Ureter (tissue), 1 donor: Measurements from ENCODE around the gene SLC38A1. TPM values are rescaled to one million over a fixed set of nuclear protein-coding genes. Genes with fewer than 3 reads are reported as not detected.

Source experiments
- DNase-seq: peaks from one replicate; pipeline ENCODE4 v3.0.0-alpha.2; 2020; ENCODE audit warnings: low spot score
- total RNA-seq: library from RNA; stranded (reverse); gene quantifications from one replicate; pipeline ENCODE4 v1.2.4, GENCODE V29; 2023
- donor health status: DM: yes; HTN: yes; CAD: no.

The SLC38A1 gene
- total RNA-seq, 1 donor from 2014 or later, result 213 TPM

DNA sequence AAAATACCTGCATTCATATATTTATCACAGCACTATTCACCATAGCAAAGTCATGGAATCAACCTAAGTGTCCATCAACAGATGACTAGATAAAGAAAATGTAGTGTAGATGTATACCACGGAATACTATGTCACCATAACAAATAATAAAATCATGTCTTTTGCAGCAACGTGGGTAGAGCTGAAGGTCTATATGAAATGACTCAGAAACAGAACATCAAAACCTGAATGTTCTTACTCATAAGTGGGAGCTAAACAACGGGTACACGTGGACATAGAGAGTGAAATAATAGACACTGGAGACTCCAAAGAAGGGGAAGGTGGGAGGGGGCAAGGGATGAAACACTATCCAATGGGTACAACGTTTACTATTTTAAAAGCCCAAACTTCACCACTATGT, 37.9 kb downstream of the SLC38A1 start:
- no peak for DNase-seq

DNA sequence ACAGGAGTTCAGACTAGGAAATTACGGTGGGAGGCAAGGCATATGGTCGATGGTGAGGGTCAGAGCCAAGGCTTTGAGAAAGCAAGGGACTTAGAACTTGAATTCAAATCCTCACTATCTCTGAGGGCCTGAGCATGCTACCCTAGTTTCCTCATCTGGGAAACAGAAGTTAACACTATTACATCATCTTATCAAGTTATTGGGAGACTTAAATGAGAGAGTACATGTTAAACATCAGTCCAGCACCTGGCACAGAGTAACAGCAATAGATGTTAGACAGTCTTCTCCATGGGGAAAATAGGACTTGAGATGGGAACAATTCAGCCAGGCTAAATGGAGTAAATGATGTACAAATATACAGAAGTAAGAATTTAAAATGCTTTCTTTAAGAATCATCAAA, 38.5 kb downstream of the SLC38A1 start:
- DNase-seq, result no peak

DNA sequence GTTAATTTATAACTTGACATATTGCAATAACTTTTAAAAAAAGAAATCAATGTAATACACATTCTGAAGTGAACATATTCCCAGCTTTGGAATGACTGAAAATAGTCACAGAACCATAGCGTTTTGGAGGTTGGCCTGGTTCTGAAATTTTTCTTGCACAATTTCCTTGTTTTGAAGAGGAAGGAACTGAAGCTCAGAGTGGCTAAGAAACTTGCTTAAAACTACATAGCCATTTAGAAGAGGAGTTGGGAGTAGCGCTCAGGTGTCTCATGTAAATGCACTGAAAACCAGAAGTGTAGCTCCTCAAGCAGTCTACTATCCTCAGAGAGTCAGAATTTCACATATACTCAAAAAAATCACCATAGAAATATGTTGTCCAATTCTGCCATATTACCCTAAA, 41.2 kb downstream of the SLC38A1 start:
- no peak for DNase-seq

DNA sequence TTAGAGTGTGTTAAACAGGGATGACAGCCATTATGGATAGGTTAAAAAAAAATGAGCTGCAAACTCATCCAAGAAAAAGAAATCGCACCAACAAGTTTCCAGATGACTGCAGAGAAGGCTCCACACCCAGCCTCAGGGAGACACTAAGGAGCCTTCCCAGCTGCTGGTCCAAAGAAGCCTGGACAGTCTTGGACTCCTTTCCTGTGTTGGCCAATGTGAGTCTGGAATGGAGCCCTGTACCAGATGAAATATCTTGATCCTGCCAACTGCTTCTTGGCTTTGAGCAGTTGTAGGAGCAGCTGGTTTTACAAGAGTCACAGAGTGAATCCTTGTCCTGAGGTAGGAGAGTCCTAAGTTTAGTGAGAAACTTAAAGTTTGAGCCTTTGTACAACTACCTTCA, 44.5 kb downstream of the SLC38A1 start:
- peak; percentile 79 for DNase-seq

DNA sequence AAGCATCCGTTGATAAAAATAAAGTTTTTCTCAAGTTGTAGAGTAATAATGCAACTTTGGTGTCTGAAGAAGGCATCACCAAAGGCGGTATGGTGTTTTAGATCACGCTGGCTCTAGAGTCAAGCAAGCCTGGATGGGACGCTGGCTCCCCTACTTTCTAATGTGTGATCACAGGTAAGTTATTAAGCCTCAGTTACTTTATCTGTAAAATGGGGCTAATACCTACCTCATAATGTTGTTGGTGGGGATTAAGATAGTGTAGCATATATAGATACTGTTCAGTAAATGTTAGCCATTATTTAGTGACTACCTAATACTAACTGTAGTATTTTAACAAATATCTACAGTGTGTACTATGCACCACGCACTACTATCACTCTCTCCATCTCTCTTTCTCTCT, 45.8 kb downstream of the SLC38A1 start:
- no peak for DNase-seq

DNA sequence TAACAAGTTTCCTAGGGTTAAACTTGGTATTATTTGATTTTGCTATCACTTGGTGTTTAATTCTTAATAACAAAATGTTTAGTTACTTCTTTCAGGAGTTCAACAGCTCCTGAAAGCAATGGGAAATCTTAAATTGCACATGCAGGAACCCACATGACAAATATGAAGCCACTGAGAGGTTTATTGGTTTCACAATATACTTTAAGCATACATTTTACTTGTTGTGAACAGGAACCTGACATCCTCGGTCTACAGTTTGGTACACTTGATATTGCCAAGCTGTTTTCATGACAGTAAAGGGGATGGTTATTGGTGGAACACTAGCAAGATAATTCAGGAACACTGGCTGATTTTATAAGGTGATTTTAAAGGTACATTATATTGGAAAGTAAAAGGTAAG, 46.2 kb downstream of the SLC38A1 start:
- no peak for DNase-seq

DNA sequence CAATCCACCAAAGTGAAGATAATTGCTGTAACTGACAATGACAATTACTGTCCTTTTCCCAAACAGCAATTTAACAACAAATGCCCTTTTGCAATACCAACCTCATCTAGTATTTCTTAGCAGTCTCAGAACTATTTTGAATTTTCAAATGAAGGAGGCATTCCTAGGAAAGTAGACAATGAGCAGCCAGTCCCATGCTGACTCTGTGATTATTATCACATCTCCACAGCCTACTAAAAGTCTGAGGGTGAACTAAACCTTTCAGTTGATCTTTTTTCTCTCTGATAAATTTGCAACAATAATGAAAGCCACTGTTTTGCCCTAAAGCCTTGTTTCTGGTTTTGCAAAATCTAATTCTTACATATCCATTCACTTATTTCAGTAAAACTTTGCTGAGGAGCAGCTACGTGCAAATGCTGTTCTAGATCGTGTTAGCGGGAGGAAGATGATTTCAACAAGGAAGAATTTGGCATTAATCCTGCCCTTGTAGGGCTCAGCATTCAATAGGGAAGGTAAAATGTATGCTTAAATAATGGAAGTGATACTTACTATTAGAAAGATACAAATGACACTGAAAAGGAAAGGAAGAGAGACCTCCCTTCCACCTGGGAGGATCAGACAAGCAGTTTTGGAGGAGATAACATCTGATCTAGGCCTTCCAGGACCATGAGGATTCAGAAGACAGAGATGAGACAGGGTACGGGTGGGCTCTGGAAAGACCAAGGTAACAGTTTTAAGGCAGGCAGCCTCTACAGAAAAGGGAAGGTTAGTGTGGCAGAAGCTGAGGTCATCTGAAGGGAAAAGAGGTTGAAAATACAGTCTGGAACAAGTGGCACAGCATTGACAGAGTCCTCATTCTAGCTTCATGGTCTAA, 47.4 kb downstream of the SLC38A1 start:
- no peak for DNase-seq

DNA sequence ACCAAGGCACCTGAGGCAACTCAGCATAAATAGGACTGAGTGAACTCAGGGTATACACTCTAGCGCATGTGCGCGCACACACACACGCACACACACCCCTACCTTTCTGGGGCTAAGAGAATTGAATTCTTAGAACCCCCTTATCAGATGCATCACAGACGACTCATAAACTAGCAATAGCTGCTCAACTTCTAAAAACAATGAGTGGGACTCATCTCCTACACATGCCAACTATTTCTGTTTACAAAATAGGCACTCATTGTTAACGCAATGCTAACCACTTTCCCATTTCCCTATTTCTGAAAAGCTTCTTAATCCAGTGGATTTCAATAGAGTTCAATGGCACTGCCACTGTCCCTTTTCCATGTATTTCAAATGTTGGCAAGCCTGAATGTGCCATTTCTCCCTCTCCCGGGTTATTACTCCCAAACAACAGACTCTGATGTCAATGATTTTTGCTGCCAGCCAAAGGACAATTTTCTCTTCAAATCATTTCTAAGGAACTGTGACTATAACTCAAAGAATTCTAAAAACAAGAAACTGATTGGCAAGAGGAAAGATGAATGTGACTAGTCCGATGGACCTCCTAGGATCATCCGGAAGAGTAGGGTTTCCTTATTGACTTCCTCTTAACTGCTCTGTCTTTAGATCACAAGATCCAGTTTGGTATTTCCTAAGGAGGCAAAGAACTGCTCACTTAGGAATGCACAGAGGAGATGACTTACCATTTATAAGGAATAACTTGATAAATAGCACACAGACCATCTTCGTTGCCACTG, 48.8 kb downstream of the SLC38A1 start:
- DNase-seq, result no peak

DNA sequence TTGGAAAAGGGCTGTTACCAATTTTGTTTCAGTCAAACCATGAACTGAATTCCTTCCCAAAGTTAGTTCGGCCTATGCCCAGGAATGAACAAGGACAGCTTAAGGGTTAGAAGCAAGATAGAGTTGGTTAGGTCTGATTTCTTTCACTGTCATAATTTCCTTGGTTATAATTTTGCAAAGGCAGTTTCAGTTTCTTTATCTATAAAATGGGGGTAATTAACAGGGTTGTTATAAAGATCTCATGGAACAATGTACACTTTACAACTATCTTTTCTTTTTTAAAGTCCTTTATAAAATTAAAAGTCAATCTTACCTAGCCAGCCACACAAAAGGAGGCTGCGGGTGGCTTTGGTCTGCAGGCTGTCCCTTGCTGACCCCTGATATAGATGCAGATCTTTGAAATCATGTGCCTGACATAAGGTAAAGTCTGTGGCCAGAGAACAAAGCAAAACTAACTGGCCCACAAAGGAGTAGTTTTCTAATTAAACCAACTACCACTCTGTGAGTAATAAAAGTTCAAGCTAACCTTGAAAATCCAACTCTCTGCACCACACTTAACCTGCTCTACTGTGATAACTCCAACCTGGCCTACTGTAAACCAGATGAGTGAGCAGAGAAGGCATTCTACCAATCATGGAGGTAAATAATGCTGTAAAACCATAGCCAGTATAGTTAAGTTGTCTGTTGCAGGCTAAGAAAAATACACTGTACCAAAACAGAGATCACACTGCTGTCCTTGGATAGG, 49.5 kb downstream of the SLC38A1 start:
- DNase-seq, result no peak

DNA sequence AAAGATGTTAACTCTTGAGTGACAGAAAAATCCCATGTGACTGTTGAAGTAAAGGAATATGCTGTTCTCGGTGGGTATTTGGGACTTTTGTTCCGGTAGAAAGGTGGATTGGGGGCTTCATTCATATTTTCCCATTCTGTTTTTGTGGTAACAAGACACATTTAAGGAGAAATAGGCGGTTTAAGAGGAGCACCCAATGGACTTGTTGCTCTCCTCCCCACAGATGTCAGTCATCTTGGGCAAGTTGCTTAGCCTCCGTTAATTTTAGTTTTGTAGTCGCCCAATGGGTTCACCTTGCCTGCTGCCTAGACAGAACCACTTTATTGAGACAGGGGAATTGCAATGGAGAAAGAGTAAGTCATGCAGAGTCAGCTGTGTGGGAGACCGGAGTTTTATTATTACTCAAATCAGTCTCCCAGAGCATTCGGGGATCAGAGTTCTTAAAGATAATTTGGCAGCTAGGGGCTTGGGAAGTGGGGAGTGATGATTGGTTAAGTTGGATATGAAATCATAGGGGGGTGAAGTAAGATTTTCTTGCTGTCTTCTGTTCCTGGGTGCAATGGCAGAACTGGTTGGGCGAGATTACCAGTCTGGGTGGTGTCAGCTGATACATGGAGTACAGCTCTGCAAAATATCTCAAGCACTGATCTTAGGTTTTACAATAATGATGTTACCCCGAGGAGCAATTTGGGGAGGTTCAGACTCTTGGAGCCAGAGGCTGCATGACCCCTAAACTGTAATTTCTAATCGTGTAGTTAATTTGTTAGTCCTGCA, 50.3 kb downstream of the SLC38A1 start:
- DNase-seq, result peak; percentile 52

DNA sequence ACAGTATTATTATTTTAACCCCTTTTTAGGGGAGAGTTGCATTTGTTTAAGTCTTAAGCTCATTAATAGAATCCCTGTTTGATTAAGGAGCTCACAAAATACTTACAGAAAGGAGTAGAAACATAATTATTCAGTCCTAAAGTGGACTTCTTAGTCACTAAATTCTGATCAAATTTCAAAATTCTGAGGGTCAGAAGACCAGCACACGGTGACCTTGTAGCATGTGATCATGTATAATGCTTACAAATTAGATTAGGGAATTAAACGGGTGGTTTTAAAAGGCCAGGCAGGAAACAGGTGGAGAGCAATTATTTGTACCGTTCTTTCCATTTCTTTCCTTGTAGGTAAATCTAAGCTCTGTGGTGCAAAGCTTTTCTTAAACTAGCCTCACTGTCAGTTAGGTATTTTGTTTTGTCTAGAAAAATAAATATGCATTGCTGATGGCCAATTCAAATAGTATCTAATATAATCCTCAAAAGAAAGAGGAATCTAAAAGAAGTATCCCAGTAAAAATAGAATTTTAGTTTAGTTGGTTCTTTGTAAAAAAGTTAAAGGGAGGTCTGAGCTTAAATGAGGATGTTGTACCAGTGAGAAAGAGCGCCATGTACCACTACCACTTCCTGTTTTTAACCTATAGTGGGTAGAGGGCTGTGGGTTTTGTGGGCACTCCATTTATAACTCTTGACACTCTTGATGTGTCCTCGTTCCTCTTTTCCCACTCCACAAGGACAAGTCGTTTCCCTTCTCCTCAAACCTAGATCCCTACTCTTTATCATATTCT, 51.1 kb downstream of the SLC38A1 start:
- no peak for DNase-seq

DNA sequence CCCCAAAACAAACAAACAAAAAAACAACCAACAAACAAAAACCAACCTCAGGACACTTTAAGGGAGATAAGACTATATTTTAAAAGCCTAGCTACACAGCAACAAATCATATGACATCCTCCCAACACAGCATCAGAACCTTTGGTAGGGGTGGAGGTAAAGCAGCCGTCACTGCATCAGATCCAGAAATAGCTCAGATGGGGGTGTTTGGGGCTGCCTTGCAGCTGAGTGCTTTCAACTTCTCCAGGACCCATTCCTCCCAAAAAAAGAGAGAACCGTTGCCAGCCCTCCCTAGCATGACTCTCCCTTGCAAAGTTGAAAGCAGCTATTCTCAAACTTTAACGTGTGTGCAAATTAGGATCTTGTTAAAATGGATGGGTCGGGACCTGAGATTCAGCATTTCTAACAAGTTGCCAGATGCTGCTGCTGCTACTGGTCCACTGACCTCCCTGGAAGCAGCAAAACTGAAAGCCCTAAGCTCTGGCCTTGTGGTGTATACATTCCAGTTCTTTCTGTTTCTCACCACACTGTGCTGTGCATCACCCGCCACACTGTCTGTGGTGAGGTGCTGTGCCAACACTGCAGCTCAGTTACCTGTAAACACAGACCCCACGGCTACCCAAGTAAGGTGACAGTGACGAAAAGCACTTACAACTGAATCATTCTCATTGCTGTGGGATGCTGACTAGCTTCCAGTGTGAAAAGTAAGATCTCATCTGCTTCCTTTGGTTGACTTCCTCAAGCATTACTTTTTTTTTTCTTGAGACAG, 54.0 kb downstream of the SLC38A1 start:
- no peak for DNase-seq

DNA sequence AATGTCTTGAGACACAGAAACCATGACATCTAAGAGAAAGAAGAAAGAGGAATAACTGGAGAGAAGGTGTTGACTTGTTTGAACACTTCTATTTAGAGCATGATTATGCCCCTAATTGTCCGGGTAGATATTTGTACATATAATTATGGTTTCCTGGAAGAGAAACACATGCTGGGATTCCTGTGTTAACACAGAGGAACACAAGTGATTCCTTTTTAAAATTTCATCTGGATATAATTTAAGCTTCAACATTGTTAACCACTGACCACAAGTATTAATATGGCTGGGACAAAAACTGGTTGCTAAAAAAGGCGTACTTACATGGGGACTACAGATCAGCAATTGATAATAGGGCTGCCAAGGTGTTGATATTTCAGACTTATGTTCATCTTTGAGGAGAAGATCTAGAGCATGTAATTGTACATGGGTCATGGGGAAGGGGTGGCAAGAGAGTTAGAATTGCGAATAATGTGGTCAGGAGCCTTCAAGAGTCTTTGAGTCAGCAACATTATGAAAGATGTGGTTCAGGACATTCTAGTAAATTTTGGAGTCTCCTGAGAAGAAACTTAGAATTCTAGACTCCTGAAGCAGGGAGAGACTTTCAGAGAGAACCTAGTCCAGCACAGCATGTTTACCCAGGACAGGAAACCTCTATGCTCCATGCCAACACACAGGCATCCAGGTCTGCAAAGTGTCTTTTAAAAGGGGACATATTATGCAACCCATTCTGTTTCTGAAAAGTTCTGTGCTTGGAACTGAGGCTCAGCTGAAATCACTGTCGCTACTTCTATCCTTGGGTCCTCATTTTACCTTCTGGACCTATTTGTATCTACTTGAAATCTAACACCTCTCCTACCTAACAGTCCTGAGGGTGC, 56.5 kb downstream of the SLC38A1 start:
- DNase-seq, result no peak

DNA sequence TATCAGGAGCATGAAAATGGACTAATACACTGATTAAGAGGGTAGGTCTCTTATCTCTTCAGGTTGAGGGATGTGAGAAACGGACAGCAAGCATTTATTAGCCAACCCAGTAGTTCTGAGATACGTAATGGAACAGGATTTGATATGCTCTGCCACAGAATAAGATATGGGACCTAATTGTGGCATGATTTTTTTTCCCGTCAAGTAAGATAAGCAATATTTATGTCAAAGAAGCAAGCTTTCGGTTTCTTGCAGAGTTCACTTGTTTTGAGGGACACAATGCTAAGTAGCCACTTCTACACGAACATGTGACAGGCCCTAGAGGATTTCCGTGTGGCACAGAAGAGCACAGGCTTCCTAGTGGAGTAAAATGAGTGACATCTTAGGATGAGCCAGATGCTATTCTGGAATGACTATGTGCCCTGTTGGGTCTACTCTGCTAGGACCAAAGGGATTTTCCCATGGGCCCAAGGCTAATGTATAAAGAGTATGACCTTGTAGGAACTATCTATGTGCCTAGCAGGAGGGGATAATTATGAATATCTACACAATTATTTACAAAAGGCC, 57.9 kb downstream of the SLC38A1 start:
- no peak for DNase-seq

DNA sequence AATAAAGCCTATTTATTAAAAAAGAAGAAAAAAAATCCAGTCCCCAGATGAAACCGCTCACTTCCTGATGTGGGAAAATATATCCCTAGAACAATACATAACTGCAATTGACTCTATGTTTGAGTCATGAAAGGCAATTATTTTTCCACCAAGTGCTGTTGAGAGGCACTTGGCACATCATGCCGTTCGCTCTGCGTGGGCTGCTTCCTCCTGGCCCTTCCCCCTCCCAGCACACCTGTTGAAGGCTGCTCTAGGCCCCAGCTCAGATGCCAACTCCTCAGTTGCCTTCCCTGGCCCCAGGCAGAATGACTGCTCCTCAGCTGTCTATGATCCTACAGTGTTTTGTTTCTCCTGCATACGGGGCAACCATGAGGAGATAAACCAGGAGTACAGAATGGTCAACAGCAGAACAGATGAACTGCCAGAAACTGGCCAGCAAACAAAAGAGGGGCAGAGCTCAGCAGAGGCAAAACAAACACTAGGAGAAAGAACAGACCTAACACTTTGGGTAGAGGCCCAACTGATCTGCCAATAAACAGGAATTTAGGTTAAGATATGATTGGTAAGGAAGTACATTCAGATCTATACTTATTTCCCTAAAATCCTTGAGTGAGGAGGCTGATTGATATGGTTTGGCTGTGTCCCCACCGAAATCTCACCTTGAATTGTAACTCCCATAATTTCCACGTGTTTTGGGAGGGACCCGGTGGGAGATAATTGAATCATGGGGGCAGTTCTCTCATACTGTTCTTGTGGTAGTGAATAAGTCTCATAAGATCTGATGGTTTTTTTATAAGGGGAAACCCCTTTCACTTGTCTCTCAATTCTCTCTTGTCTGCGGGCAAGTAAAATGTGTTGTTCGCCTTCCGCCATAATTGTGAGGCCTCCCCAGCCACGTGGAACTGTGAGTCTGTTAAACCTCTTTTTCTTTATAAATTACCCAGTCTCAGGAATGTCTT, 58.6 kb downstream of the SLC38A1 start:
- DNase-seq, result no peak

DNA sequence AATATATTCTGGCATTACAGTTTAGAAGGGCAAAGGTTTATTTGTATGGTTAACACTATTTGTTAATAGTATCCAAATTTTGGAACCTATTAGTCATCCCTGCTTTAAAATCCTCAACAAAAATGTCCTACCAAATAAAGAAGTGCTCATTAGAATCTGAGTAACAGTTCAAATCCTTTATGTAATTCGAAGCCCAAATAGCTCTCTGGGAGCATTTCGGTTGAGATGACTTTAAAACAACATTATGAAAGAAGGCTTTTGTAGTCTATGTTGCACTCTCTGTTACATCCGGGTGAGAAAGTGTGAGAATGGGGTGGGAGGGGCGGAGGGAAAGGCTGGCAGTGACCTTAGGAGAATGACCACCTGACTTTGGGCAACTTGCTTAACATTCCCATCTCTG, 59.7 kb downstream of the SLC38A1 start:
- DNase-seq, result no peak

DNA sequence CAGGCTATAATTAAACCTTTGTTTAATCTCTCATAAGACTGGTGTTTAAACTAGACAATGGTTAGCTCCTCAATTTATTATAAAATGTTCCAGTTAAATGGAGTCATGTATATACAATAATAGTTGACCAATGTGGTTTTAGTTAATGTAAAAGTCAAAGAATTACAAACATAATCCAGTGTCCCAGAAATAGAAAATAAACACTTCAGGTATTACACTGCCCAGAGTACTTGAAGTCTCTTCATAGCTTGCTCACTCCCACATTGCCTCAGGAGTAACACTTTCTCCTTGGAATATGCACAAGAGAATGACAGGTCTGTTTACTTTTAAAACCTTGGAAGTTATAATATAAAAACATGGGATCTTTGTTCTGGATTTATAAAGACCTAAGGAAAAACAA, 60.5 kb downstream of the SLC38A1 start:
- no peak for DNase-seq

DNA sequence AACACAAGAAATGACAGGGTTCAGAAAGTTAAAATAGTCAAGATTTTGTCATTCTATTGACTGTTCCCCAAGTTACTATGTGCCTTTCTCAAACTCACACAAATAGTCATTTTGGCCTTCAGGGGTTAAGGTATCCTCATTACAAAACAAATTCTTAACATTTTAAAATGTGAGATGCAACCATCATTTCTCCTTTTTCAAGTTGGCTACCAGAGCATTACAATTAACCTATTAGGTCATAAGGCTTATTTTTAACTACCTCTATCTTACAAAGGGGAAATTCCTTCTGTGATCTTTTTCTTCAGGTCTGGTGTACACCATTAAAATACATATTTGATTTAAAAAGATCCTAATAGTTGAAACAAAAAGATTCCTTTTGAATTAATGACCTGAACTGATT, 61.2 kb downstream of the SLC38A1 start:
- DNase-seq, result no peak
